Sigmoid colon (tissue), 7 donors: Measurements from ENCODE around the gene TCAF1. TPM values are rescaled to one million over a fixed set of nuclear protein-coding genes. Genes with fewer than 3 reads are reported as not detected.

Experiments
- DNase-seq: peaks from one replicate; pipeline ENCODE4 v3.0.0-alpha.2; 2019
- H3K27ac ChIP-seq, 4 donors: fragments of 200-600 bp; sonication (generic); one replicate each; pipeline ENCODE4 v1.5.1; 2016 to 2019; ENCODE audit warnings: mild to moderate bottlenecking in 1 of 4
- H3K27me3 ChIP-seq, 3 donors: fragments of 200-600 bp; sonication (generic); one replicate each; pipeline ENCODE4 v1.5.1; 2019; ENCODE audit warnings: mild to moderate bottlenecking in 1 of 3
- H3K36me3 ChIP-seq, 4 donors: fragments of 200-600 bp; sonication (generic); one replicate each; pipeline ENCODE4 v1.5.1; 2016 to 2019
- H3K4me1 ChIP-seq, 4 donors: fragments of 200-600 bp; sonication (generic); one replicate each; pipeline ENCODE4 v1.5.1; 2017 to 2019
- H3K4me3 ChIP-seq, 4 donors: fragments of 200-600 bp; sonication (generic); one replicate each; pipeline ENCODE4 v1.5.1; 2017 to 2019; ENCODE audit warnings: mild to moderate bottlenecking in 2 of 4, moderate library complexity in 1 of 4
- H3K9me3 ChIP-seq, 4 donors: fragments of 200-600 bp in 3 of 4; sonication (generic) in 3 of 4; one replicate each; pipeline versions ENCODE4 v1.5.1 to v1.6.1; 2013 to 2019
- CTCF ChIP-seq, 4 experiments: fragments of 450-650 bp in 3 of 4; fragments of 200-600 bp in 1 of 4; IDR thresholded peaks; one replicate each; pipeline ENCODE4 v1.5.1; 2016 to 2019; ENCODE audit warnings: antibody characterized with exemption in 4 of 4, mild to moderate bottlenecking in 3 of 4, moderate library complexity in 2 of 4
- EP300 ChIP-seq, 4 donors: sonication (generic); formaldehyde crosslinking; IDR thresholded peaks; one replicate each; pipeline ENCODE4 v1.6.1; 2017; ENCODE audit warnings: antibody characterized with exemption in 4 of 4
- POLR2A ChIP-seq, 2 donors: fragments of 450-650 bp; IDR thresholded peaks; one replicate each; pipeline ENCODE4 v1.6.1; 2016; ENCODE audit warnings: antibody characterized with exemption in 2 of 2, mild to moderate bottlenecking in 2 of 2, moderate library complexity in 2 of 2
- POLR2AphosphoS5 ChIP-seq, 4 donors: sonication (generic); formaldehyde crosslinking; IDR thresholded peaks; one replicate each; pipeline ENCODE4 v1.6.1; 2017; ENCODE audit warnings: antibody characterized with exemption in 4 of 4
- WGBS, 2 donors: extraction: QIAGEN DNeasy Blood & Tissue Kit; methylation state at CpG; one replicate each; pipeline ENCODE4 v1.1.7; 2013; 5-methylcytosine and 5-hydroxymethylcytosine counted together
- intact Hi-C: fragments of 100-400 bp; cut with DNase I; formaldehyde crosslinking; loops from one replicate; pipeline ENCODE4 v1.15.1; 2023
- polyA plus RNA-seq, 3 donors: library from polyadenylated mRNA; stranded (reverse); fragments of 200-250 nt; gene quantifications; one replicate each; pipeline ENCODE4 v1.2.3, GENCODE V29; 2013
- total RNA-seq, 4 donors: library from RNA; depleted of rRNA; stranded (reverse); fragments of >200 nt; gene quantifications; one replicate each; pipeline ENCODE4 v1.1.0, GENCODE V29; 2016
- donor health status: healthy with polysubstance abuse.
- donor health status: Bipolar disorder and iron deficiency.
- donor health status: healthy.

TCAF1 gene
- 10 to 100 TPM; 40.8 to 56.8 (median 48.2) TPM for total RNA-seq
- polyA plus RNA-seq, result 10 to 100 TPM; 12.3 to 18.0 (median 14.4) TPM

GRCh38 chr7:143901668-143902331 is at the start of gene TCAF1:
Gene TCAF1 (minus strand): TSS chr7:143902176. CDS start chr7:143876608, 25,568 bp downstream.
- H3K27me3 ChIP-seq, result no peaks in the 10 kb centered on the region
- H3K27ac ChIP-seq, result peak within 1 kb of the TSS; percentile 89 to 96 (median 94)
- peaks cover 0 to 28% (median 22%) of the 10 kb centered on the region in 4 donors for H3K4me1 ChIP-seq
- H3K36me3 ChIP-seq, result no peaks in the 10 kb centered on the region
- H3K9me3 ChIP-seq, result no peaks in the 10 kb centered on the region
- WGBS, 2 donors, result 0% methylated on average over 50 of the region's 50 CpGs
- peak; percentile 98 for DNase-seq
- no peak for TF ChIP-seq EP300 (IDR thresholded peaks at IDR 0.05)
- TF ChIP-seq POLR2AphosphoS5 (IDR thresholded peaks at IDR 0.05), result peak; percentile 85 to 94 (median 88)
- TF ChIP-seq POLR2A (IDR thresholded peaks at IDR 0.05), result peak; percentile 66
- TF ChIP-seq CTCF (IDR thresholded peaks at IDR 0.05), result peak in 2 of 4 experiments; percentile 12 to 14
- intact Hi-C loops, result loop anchor here (2.0 to 10.0 kb wide), 4 partner anchors 19 to 933 kb away; partner anchors contain the start of genes TPK1 and ZYX
- peak within 1 kb of the TSS; percentile 57 to 77 (median 72) for H3K4me3 ChIP-seq

GRCh38 chr7:143948733-143949132 is 46.8 kb upstream of the TCAF1 start:
- no peak for DNase-seq
- H3K27me3 ChIP-seq, result no peaks in the 10 kb centered on the region
- no peaks in the 10 kb centered on the region for H3K36me3 ChIP-seq
- no peak overlapping the region for H3K4me3 ChIP-seq
- intact Hi-C loops, result no loop called here
- TF ChIP-seq EP300 (IDR thresholded peaks at IDR 0.05) (no peak), POLR2A (IDR thresholded peaks at IDR 0.05) (no peak), CTCF (IDR thresholded peaks at IDR 0.05) (no peak), POLR2AphosphoS5 (IDR thresholded peaks at IDR 0.05) (no peak)
- no peak overlapping the region for H3K27ac ChIP-seq
- H3K9me3 ChIP-seq, result no peaks in the 10 kb centered on the region
- H3K4me1 ChIP-seq, result peaks cover 0 to 10% (median 1%) of the 10 kb centered on the region in 4 donors
- WGBS, 2 donors, result 27 to 86% methylated on average over 2 of the region's 2 CpGs

- DNase-seq, result no peak
- Histone ChIP-seq H3K4me1 (no peaks in the 10 kb centered on the region), H3K27me3 (no peaks in the 10 kb centered on the region), H3K4me3 (no peak overlapping the region), H3K9me3 (no peaks in the 10 kb centered on the region), H3K36me3 (no peaks in the 10 kb centered on the region), H3K27ac (no peak overlapping the region)
- 67 to 85% methylated on average over 2 of the region's 2 CpGs for WGBS, 2 donors
- TF ChIP-seq CTCF (IDR thresholded peaks at IDR 0.05) (no peak), EP300 (IDR thresholded peaks at IDR 0.05) (no peak), POLR2A (IDR thresholded peaks at IDR 0.05) (no peak), POLR2AphosphoS5 (IDR thresholded peaks at IDR 0.05) (no peak)
- intact Hi-C loops, result no loop called here
These were observed 45.1 kb upstream of the TCAF1 start for GRCh38 chr7:143947111-143947510.

GRCh38 chr7:143945423-143945822 is 43.4 kb upstream of the TCAF1 start:
- TF ChIP-seq POLR2A (IDR thresholded peaks at IDR 0.05), result no peak
- no peaks in the 10 kb centered on the region for H3K27me3 ChIP-seq
- H3K27ac ChIP-seq, result no peak overlapping the region
- no peaks in the 10 kb centered on the region for H3K36me3 ChIP-seq
- no peak overlapping the region for H3K4me3 ChIP-seq
- H3K4me1 ChIP-seq, result no peaks in the 10 kb centered on the region
- no peaks in the 10 kb centered on the region for H3K9me3 ChIP-seq
- intact Hi-C loops, result no loop called here
- DNase-seq, result no peak
- WGBS, 2 donors, result 79 to 93% methylated on average over 4 of the region's 4 CpGs

- peaks cover 0 to 20% (median 12%) of the 10 kb centered on the region in 4 donors for H3K4me1 ChIP-seq
- no peaks in the 10 kb centered on the region for H3K36me3 ChIP-seq
- H3K27ac ChIP-seq, result no peak overlapping the region
- H3K27me3 ChIP-seq, result no peaks in the 10 kb centered on the region
- intact Hi-C loops, result no loop called here
- no peak overlapping the region for H3K4me3 ChIP-seq
- TF ChIP-seq POLR2A (IDR thresholded peaks at IDR 0.05) (no peak), EP300 (IDR thresholded peaks at IDR 0.05) (no peak), POLR2AphosphoS5 (IDR thresholded peaks at IDR 0.05) (no peak), CTCF (IDR thresholded peaks at IDR 0.05) (no peak)
- DNase-seq, result no peak
- no peaks in the 10 kb centered on the region for H3K9me3 ChIP-seq
- 68 to 77% methylated on average over 5 of the region's 5 CpGs for WGBS, 2 donors
These were observed 36.6 kb upstream of the TCAF1 start for GRCh38 chr7:143938379-143939243.
